ENCODE measurements around the gene GALNT3.

The GALNT3 gene

GRCh38 chr2:165795011-165795410 is 964 bp upstream of the GALNT3 start:
- DNase-seq, result no peak

DNA sequence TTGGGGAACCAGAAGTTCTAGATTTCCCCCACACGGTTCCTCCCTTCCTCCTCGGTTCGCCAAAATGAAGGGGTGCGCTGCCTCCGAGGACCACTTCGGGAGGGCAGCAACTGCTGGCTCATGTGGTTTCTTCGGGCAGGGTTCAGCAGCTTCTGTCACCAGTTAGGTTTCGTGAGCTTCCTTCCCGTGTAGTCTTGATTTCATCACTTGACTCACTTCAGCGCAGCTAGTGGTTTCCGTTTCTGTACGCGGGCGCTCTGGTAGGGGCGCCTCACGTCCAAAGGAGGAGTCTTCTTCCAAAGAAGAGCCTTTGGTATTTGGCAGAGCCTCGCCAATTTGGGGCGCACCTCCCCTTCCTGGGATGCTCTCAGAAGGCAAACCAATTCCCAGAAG is 485 bp upstream of the GALNT3 start:
- peak; percentile 75 for DNase-seq

GRCh38 chr2:165793161-165793778 is 777 bp downstream of the GALNT3 start:
- peak; percentile 67 for DNase-seq

DNA sequence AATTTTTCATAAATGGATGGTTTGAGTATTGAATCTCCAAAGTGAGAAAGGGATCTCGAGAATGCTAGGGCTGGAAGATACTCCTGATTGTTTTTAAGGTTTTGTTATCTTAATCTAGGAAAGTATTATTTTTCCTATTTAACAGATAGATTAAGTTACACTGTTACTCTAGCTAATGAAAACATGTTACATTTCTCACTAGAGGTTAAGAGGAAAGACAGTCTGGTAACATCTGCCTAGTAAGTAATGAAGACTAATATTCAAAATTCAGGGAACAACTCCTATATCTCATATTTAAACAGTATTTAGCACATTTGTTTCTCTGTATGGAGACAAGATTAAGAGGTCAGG is 2.0 kb downstream of the GALNT3 start:
- DNase-seq, result no peak

- DNase-seq, result no peak
These were observed 2.5 kb downstream of the GALNT3 start for GRCh38 chr2:165791421-165792103.

DNA sequence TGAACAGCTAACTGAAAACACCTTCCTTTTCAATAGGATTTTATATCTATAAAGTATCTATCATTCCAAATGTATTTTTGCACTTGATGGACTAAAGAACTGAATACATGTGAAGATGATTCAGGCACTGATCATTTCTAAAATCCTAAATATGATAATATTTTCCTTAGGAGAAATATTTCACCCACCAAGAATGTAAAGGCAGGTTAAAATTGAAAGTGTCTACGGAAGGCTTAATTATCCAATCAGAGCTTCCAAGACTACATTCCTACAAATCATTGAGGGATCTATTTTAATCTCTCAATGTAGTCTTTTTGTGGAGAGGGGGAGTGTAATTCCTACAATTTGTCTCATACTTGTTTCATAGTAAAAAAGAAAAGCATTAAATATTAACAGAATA is 3.6 kb downstream of the GALNT3 start:
- no peak for DNase-seq

DNA sequence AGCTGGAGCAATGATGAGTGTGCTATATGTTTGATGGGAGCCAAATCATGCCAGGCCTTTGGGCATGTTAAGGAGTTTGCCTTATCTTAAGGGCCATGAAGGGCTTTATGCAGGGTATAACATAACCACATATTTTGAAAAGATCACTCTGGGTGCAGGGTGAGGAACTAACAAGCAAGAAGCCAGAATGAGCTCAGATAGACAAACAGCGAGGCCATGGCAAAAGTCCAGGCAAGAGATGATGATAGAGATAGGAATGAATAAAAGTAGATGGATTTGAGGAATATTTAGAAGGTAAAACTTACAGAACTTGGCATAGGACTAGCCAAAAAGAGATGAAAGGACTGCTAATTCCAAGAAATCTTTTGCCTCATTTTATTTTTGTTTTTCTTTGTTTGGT is 6.7 kb downstream of the GALNT3 start:
- DNase-seq, result no peak

GRCh38 chr2:165779706-165780105 is 14.3 kb downstream of the GALNT3 start:
- no peak for DNase-seq

- DNase-seq, result no peak
These were observed 15.2 kb downstream of the GALNT3 start for GRCh38 chr2:165778653-165779451.

DNA sequence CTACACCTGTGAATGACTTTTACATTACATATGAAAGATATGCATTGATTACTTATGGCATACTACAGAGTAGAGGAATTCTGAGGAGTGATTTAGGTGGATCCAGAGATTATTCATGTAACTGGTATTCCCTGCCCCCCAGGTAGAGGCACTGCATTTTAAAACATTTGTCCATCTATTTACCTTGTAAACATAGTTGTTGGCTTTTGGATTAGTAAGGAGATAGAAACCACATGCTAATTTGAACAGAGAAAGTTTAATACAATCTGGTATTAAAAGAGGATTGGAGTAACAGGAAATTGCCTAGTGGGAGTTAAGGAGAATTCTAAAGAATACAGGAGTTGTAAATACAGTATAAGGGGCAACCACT is 15.9 kb downstream of the GALNT3 start:
- no peak for DNase-seq

- DNase-seq, result no peak
These were observed 16.4 kb downstream of the GALNT3 start for GRCh38 chr2:165777522-165778186.

DNA sequence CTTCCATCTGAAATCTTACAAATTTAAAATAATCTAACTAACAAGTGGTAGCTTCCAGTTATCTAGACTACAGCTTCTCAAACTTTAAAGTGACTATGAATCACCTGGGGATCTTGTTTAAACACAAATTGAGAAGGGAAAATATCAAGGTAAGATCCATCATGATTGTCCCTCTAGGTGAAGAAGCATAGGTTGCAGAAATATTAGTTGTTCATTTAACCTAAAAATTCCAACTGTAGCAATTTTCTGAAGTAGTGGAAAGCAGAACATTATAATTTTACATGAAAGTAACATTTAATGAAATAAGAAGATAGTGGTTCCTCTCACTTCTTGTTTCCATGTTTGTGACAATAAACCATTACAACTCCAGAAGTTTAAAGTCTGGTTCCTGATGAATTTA is 17.3 kb downstream of the GALNT3 start:
- DNase-seq, result no peak

GRCh38 chr2:165776013-165776412 is 18.0 kb downstream of the GALNT3 start:
- DNase-seq, result no peak

DNA sequence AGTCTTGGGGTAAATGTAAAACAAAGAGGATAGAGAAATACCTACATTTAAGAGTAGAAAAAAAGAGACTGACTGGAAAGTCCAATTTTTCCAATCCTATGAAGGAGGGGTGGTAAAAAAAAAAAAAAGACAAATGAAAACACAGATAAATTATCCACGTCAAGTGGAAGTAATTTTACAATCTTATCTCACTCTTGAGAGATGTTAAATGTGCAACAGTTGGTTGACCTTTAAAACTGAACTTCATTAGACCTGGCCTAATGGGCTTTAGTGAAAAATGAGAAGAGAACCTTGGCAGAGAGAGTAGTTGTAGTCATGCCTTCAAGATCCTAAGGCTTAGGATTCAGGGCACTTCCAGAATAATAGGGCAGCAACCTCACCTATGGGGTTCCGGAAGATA is 20.4 kb downstream of the GALNT3 start:
- DNase-seq, result no peak

DNA sequence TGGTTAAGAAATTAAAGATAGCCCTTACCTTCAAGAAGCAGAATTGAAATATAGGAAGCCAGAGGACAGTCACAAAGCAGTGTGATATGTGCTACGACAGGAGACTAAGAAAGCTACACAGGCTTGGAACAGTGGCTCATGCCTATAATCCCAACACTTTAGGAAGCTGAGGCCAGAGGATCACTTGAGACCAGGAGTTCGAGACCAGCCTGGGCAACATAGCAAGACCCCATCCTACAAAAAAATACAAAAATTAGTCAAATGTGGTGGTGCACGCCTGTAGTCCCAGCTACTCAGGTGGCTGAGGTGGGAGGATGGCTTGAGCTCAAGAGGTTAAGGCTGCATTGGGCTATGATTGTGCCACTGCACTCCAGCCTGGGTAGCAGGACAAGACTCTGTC is 21.9 kb downstream of the GALNT3 start:
- DNase-seq, result no peak

DNA sequence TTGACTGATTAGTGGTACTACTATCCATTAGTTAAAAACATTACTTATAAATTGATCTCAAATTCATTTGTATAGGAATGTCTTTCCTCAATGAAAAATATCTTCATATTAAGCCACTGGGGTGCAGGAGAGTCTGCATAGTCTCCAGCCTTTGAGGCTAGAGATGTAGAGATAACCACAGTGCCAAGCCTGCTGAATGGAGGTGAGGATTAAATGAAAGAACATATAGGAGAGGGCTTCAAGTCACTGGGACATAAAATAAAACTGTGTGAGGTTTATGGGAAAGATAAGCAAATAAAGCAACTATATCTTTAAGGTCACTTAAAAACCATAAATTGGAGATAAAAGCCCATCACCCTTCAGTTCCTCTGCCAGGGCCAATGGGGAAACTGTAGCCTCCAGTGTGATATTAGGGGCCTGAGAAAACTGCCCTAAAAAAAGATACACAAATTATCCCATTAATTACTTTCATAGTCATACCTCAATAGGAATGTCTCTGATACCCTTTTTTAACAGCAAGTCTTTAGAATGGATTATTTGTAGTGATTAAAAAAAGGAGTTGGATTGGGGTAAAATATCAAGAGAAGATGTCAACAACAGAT is 27.6 kb downstream of the GALNT3 start:
- DNase-seq, result no peak

GRCh38 chr2:165762723-165763122 is 31.3 kb downstream of the GALNT3 start:
- DNase-seq, result peak; percentile 68

DNA sequence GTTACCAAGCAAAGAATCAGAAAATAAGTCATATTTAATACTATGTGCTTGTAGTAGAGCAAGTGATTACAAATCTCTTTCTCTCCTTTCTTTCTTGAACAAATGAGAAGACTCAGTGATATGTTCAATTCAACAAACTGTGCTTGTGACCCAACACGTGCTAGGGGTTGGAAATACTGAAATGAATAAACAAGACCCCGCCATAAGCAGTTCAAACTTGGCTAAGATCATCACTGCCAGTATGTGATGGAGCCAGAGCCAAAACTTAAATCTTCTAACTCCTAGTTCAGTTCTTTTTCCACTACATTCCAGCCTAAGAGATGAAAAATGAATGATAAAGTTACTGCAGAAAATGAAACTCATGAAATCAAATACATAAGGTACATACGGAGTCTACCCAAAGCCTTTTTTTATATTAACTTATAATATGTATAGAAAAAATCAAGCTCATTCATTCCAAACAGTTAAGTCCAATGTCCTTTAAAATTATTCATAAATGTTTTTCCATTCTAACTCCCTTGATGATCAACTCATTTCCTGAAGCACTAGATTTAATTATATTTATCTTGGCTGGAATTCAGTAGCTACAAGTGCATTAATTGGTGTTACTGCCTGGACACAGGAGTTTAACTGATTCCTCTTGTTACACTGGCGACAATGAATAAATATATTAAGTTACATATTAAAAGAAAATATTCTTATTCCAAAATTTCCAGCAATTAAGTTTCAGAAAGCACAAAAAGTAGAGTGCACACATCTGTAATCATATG is 36.0 kb downstream of the GALNT3 start:
- DNase-seq, result no peak

- DNase-seq, result no peak
These were observed 47.5 kb downstream of the GALNT3 start for GRCh38 chr2:165746501-165746900.

DNA sequence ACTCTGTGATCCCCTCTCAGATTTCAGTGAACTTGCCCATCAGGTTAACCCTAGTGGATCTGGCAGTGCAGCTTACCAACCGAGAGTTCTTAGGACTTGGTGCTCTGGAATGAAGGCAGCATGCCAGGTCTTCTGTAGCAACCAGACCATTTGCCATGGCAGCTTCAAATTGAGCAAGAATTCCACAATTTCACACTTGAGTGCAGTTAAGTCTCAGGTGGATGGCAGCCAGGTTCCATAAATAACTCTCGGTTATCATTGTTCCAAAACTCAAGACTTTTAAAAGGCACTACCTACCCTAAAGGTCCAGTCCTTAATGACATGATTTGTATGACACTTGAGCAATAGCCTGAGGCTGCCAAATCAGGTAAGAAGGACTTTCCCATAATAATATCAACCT is 48.1 kb downstream of the GALNT3 start:
- no peak for DNase-seq

DNA sequence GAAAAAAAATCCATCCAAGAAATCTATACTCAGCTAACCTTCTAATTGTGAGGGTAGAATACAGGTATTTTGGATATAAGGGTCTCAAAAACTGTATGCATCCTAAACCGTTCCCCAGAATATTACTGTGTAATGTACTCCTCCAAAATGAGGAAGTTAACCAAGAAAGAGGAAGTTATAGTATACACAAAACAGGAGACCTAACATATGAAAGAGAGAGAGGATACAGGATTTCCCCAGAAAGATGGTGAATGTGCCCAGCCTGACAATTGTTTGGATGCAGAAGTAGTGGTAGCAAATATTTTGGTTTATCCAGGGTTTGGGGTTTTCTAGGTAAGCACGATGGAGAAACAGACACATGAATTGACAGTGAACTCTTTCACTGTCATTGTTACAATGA is 50.6 kb downstream of the GALNT3 start:
- DNase-seq, result no peak

DNA sequence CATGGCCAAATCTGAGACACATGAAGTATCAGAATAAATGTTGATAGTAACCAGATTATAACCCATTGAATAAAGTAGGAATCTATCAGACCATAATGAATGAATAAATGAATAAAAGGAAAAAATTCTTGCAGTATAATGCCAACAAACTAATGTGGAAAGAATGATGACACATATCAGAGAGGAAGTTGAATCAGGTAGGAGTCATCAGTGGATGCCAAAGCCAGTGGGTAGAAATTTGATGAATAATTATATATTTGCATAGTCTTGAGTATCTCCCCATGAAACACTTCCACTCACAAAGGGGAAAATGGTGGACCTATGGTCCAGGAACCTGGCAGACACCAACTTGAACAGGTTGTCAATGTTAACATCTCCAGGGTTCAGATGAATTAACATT is 68.6 kb downstream of the GALNT3 start:
- no peak for DNase-seq

DNA sequence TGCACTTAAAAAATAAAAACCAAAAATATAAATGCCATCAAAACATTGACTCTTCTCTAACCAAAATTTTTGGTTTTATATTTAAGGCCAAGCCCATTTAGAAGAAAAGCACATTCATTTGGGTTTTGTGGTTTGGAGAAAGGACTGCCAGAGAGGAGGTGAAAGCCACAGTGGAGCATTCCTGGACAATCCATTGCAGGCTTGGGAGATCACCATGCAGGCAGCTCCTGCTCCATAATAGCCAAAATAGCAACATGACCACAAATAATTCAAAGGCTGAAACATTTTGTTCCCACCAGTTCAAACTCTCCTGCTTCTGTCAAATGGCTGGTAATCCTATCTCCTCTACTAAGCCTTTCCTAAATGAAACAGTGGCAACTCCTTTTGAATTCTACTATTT is 73.5 kb downstream of the GALNT3 start:
- DNase-seq, result no peak

Measured in islet precursor cell (in vitro differentiated cells).